EH (cell line): ENCODE measurements around the gene NPAS2.

Experiments
- DNase-seq: peaks from one replicate; pipeline ENCODE4 v3.0.0-alpha.2; 2015; ENCODE audit warnings: low read depth

NPAS2 gene

DNA sequence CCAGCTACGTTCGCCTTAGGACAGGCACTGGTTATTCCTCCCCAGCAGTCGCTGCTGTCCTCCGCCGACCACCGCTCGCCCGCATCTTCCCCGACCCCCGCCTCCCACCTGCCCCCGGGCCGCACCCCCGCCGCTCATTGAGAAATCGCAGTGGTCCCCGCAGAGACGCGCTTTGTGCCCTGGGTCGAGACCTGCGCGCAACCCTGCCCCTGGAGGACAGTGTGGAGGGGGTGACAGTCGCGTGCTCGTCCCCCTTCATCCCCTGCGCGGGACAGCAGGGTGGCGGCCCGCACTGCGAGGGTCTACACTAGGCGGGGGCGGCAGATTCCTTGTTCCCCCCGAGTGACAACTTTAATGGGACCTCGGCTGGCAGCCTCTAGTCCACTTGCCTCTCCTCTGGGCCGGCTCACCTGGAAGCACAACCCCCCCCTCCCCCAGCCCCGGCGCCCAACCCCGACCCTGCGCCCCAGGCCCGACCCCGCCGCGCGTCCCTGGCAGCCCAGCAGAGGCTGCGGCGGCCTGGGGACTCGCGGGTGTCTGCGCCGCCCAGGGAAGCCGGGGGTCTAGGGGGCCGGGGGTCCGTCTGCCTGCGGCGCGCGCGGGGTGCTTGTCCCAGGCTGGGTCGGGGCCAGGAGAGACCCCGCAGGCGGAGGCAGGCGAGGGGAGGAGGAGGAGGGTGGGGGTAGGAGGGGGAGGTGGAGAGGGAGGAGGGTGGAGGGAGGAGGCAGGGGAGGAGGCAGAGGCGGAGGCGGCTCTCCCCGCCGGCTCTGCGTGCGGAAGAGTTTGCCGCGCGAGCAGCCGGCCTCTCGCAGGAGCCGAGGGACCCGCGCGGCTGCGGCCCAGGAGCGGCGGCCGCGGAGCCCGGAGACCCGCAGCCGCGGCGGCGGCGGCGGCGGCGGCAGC is at the start of gene NPAS2:
NPAS2 (plus strand) TSS at position 770 of the 903 bp plus-strand sequence. CDS start 84,616 bp downstream, outside the sequence.
- DNase-seq = peak; percentile 63

DNA sequence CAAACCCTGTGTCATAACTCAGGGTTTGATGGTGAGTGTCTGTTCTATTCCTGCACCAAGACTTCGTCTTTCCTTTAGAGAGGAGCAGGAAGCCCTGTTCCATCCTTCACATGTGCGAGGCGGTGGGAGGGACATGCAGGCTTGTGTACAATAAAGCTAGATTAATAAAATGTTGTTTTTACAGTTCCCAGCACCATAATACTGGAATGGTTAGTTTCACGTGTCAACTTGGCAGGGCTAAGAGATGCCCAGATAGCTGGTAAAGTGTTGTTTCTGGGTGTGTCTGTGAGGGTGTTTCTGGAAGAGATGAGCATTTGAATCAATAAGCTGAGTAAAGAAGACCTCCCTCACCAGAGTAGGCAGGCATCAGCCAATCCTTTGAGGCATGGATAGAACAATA is 48.8 kb upstream of the NPAS2 start:
- no peak for DNase-seq

GRCh38 chr2:100773538-100773937 is 46.4 kb upstream of the NPAS2 start:
- peak; percentile 55 for DNase-seq

GRCh38 chr2:100776445-100776844 is 43.5 kb upstream of the NPAS2 start:
- DNase-seq = no peak

- no peak for DNase-seq
Measured at GRCh38 chr2:100778637-100779450, 41.1 kb upstream of the NPAS2 start.

DNA sequence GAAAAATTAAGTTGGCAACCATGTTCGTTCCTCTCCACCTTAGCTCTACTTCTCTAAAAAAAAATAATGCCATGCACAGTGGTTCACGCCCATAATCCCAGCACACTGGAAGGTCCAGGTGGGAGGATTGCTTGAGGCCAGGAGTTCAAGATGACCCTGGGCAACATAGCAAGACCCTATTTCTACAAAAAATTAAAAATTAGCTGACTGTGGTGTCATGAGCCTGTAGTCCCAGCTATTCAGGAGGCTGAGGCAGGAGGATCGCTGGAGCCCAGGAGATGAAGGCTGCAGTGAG is 40.1 kb upstream of the NPAS2 start:
- DNase-seq = no peak

- no peak for DNase-seq
Measured at GRCh38 chr2:100780203-100781008, 39.5 kb upstream of the NPAS2 start.

DNA sequence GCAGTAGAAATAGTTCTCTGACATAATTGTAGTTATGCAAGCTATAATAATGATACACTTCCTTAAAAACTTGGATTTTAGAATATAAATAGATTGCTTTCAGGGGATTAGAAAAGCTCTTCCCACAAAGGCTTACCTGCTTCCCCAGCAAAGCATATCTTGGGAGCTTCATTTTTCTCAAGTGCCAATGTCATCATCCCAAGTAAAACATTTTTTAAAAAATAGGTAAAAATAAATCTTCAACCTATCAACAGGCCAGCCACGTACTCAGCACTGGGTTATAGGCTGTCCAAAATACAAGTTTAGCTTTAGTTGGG is 39.0 kb upstream of the NPAS2 start:
- no peak for DNase-seq

DNA sequence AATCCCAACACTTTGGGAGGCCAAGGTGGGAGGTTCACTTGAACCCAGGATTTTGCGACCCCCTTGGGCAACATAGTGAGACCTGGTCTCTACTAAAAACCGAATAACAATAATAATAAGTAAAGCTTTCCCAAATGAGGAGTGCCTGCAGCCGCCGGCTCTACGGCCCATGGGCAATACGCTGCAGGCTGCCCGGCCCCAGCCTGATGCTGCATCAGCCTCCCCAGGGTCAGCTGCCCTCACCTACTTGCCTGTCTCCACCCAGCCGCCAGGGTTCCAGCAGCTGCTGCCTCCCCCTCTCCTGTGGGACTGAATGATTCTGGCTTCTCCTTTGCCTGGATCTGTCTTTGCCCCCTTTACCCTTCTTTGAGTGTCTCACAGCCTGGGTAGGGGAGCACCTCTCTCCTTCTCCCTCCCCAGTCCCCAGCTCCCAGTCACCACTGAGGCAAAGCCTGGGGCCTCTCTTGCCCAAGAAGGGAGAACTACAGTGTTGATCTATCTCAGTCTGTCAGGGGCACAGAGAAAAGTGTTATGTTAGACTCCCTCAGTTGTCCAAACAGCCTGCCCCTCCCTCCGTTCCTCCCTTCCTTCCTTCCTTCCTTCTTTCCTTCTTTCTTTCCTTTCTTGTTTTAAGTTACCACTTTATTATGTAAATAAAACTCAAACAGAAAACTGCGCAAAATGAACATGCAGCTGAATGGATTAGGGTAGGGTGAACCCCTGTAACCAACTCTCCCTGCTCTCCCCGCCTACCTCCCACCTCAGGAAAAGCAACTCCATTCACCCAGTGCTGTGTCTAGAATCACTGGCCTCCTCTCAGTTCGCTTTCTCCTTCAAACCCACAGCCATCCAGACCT is 38.2 kb upstream of the NPAS2 start:
- no peak for DNase-seq

DNA sequence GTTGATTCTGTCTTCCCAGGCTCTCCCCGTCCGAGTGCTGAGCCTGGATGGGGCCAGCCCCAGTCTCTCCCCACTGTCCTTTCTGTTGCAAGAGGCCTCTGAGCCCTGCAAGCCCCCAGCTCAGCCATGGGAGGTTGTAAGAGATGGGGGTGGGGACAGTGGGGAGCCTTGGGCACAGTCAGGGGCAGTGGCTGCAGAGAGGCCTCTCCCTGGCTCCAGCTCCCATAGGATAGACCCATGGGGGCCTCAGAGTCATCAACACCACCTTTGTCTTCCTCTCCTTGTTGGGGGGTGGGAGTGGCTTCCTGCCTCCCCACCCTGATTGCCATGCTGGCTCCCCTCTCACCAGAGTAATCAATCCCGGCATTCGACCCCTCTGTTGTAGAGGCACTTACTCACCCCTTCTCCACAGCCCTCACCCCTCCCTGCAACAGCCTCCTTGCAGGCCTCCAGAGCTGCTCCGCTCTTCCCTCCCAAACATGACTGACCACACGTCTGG is 37.5 kb upstream of the NPAS2 start:
- no peak for DNase-seq

DNA sequence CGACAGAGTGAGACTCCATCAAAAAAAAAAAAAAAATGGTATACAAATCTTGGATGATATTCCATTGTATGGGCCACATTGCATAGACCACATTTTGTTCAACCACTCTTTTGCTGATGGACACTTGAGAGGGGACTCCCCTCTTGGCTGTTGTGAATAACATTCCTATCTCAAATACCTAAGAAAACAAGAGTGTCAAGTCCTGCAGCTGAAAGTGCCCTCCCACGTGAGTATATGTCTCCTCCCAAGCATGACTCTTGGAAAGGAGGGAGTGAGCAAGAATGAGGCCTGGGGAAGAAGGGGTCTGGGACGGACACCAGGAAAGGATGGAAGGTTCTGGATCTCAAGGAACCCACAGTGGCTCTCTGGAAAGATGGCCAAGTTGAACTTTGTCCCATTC is 36.0 kb upstream of the NPAS2 start:
- peak; percentile 18 for DNase-seq

- no peak for DNase-seq
Measured at GRCh38 chr2:100784681-100785080, 35.3 kb upstream of the NPAS2 start.

DNA sequence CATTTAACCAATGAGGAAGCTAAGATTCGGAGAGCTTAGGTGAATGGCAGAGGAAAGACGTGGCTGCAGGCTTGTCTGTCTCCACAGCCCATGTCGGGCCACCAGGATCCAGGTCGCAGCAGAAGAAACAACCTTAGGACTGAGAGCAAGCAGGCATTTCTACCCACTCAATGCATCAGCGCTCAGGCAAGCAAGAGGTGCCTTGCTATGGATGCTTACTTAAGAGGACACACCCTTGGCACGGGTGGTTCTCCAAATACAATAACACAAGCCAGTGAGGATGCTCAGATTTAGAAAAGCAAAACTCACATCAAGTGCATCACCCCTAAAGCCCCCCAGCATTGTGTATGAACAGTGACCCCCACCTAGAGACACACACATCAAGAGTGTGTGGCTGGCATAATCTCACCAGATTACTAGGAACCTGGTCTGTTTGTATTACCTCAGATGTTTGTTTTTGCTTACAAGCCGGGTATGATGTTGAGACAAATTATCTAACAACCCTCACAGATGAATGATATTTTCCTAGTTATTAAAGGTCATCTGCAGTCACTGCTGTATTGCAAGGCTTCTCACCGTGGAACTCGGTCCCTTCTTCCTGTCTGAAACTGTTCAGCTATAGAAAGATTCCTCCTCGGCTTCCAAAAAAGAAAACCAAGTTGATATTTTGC is 34.2 kb upstream of the NPAS2 start:
- no peak for DNase-seq

DNA sequence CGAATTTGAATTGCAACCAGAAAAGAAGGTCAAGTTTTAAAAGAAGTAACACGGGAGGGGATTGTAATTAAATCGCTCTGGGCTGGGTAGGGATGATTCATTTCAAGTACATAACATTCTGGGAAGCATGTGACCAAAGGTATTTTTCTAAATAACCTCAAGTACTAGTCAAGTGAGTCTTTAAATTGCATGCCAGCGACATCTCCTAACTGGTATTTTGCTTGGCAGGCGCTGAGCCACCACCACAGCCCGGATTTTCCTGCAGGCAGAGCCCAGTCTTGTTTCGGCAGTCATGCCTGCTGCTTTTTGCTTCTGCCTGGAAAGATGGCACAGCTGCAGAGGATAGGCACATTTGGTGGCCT is 33.7 kb upstream of the NPAS2 start:
- peak; percentile 95 for DNase-seq

- no peak for DNase-seq
Measured at GRCh38 chr2:100786985-100787384, 33.0 kb upstream of the NPAS2 start.

- no peak for DNase-seq
Measured at GRCh38 chr2:100789361-100789760, 30.6 kb upstream of the NPAS2 start.

- no peak for DNase-seq
Measured at GRCh38 chr2:100791294-100791935, 28.5 kb upstream of the NPAS2 start.

DNA sequence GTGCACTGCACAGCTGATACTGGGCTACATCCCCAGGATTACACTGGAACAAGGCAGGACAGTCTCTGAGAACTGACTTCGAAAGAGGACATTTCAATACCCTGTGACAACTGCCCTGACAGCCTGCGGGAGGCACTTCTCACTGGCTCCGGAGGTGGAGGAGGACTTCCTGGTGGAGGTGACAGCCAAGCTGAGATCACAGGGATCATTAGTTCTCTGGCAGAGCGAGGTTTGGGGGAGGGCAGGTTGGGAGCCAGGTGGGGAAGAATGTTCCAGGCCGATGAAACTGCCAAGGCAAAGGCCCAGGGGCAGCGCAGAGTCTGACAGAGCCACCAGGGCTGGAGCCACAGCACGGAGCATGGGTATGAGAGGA is 28.0 kb upstream of the NPAS2 start:
- no peak for DNase-seq

GRCh38 chr2:100793220-100793619 is 26.7 kb upstream of the NPAS2 start:
- DNase-seq = no peak

DNA sequence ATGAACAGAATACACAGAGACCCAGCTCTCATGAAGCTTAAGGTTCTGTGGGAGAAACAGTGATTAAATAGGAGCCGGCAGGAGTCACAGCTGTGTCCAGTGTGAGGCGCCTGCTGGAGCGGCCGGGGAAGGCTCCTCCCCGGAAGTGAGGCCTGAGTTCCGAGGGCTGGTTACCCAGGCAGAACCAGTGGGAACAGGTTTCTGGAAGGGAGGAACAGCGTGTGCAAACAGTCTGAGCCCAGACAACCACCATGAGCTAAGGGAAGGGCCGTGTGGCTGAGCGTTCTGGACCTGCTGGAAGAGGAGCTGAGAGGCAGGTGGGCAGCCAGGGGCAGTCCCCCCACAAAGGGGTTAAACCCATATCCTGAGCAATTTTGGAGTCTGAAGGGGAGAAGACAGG is 26.0 kb upstream of the NPAS2 start:
- DNase-seq = no peak
